Islet of Langerhans (tissue), 1 donor: ENCODE measurements around the gene FIG4.
A peak's percentile ranks its signal among the peaks of the same experiment; 100 is the strongest.
"Not testable (repeated sequence)": the region's sequence is repeated elsewhere in the genome, so short reads cannot be mapped to it uniquely, and the experiment has no call there.

Experiments
- FAIRE-seq: peaks from one replicate; lab custom pipeline; 2011; peaks lifted over from hg19 to GRCh38; lab: Jason Lieb, UNC

The FIG4 gene

GRCh38 chr6:109762166-109762565 is 71.1 kb downstream of the FIG4 start:
- FAIRE-seq, result no peak

GRCh38 chr6:109762769-109763441 is 71.8 kb downstream of the FIG4 start:
- FAIRE-seq, result no peak

GRCh38 chr6:109766167-109766566 is 75.1 kb downstream of the FIG4 start:
- FAIRE-seq, result no peak

GRCh38 chr6:109767961-109768360 is 76.9 kb downstream of the FIG4 start:
- FAIRE-seq, result no peak

GRCh38 chr6:109768485-109768884 is 77.4 kb downstream of the FIG4 start:
- no peak for FAIRE-seq

- no peak for FAIRE-seq
Measured at GRCh38 chr6:109769213-109769612, 78.1 kb downstream of the FIG4 start.

- FAIRE-seq, result no peak
Measured at GRCh38 chr6:109770047-109770446, 79.0 kb downstream of the FIG4 start.

- FAIRE-seq, result no peak
Measured at GRCh38 chr6:109770779-109771178, 79.7 kb downstream of the FIG4 start.

GRCh38 chr6:109771939-109772755 is 81.1 kb downstream of the FIG4 start:
- FAIRE-seq, result not testable (repeated sequence)

- no peak for FAIRE-seq
Measured at GRCh38 chr6:109772883-109773431, 81.9 kb downstream of the FIG4 start.

- no peak for FAIRE-seq
Measured at GRCh38 chr6:109781001-109781400, 89.9 kb downstream of the FIG4 start.

GRCh38 chr6:109782491-109782999 is 91.4 kb downstream of the FIG4 start:
- FAIRE-seq, result no peak

GRCh38 chr6:109783250-109783986 is 92.3 kb downstream of the FIG4 start:
- FAIRE-seq, result no peak

GRCh38 chr6:109787312-109787711 is 96.2 kb downstream of the FIG4 start:
- peak; percentile 17 for FAIRE-seq

GRCh38 chr6:109788687-109789086 is 97.6 kb downstream of the FIG4 start:
- FAIRE-seq, result no peak

- no peak for FAIRE-seq
Measured at GRCh38 chr6:109790131-109790530, 99.0 kb downstream of the FIG4 start.

- FAIRE-seq, result no peak
Measured at GRCh38 chr6:109791301-109791700, 100.2 kb downstream of the FIG4 start.

- no peak for FAIRE-seq
Measured at GRCh38 chr6:109793021-109793420, 101.9 kb downstream of the FIG4 start.

GRCh38 chr6:109793792-109794191 is 102.7 kb downstream of the FIG4 start:
- no peak for FAIRE-seq

GRCh38 chr6:109794201-109794923 is 103.3 kb downstream of the FIG4 start:
- no peak for FAIRE-seq

- FAIRE-seq, result no peak
Measured at GRCh38 chr6:109795994-109796555, 105.0 kb downstream of the FIG4 start.
